ENCODE measurements around the gene SSBP3.
A peak's percentile ranks its signal among the peaks of the same experiment; 100 is the strongest.

Gene SSBP3

DNA sequence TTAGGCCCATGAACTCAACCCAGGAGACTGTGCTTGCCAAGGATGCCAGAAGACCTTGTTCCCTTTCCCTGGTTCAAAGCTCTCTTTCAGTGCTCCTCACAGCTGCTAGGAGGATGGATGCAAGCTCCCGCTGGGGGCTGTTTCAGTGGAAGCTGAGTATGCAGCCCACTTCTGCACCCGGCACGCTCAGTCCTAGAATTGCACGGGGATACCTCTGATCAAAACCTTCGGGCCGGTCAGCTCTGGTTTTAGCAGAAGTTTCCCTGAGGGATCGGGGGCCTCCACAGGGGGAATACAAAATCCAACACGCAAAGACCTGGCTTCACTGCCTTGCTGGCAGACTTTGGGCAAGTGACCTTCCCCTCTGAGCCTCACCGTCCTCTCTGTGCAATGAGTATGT lies 4.2 kb upstream of the SSBP3 start:
- peak in 1 of 56 donors; percentile 11 for DNase-seq

GRCh38 chr1:54409156-54410142 lies 3.3 kb upstream of the SSBP3 start:
- DNase-seq: no peak

GRCh38 chr1:54408147-54409066 lies 2.2 kb upstream of the SSBP3 start:
- DNase-seq: peak in 3 of 56 donors; percentile 6 to 36 (median 8)

DNA sequence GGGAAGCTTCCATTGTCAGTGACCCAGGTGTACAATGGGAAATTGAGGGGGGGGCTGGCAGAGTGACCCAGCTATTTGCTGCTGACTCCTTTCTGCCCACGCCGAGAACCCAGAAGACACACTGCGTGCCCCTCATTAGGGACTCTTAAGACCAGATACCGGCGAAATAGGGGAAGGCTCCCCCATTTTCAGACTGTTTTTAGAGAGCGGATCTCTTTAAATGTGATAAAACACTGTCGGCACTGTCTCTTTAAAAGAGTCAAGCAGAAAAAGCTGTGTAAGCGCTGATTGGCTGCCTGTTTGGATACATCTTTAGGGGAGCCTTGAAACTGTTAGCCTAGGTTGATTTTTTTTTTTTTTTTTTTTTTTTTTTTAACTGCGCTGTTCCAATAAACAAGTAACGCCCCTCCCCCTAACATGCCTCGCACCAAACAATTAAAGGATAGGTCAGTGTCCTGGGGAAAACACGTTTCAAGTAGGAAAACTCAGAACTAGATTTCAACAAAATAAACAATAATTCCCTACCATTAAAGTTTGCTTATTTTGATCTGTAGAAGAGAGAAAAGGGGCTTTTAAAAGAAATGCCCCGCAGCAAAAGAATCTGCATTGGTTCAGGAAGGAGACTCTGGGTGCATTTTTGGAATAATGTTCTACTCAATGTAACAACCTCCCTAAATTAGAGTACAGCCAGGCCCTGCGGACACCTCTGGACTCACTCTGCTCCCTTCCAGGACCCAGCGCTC lies 1.4 kb upstream of the SSBP3 start:
- DNase-seq: peak in 47 of 56 donors; percentile 11 to 84 (median 59)

GRCh38 chr1:54407154-54407403 lies 885 bp upstream of the SSBP3 start:
- peak in 7 of 56 donors; percentile 32 to 68 (median 60) for DNase-seq

- peak in 7 of 56 donors; percentile 47 to 67 (median 48) for DNase-seq
These were observed 298 bp downstream of the SSBP3 start for GRCh38 chr1:54405898-54406293.

- peak in 17 of 56 donors; percentile 8 to 44 (median 19) for DNase-seq
These were observed 976 bp downstream of the SSBP3 start for GRCh38 chr1:54404939-54405897.

- DNase-seq: no peak
These were observed 1.9 kb downstream of the SSBP3 start for GRCh38 chr1:54404263-54404662.

- no peak for DNase-seq
These were observed 2.4 kb downstream of the SSBP3 start for GRCh38 chr1:54403808-54404261.

DNA sequence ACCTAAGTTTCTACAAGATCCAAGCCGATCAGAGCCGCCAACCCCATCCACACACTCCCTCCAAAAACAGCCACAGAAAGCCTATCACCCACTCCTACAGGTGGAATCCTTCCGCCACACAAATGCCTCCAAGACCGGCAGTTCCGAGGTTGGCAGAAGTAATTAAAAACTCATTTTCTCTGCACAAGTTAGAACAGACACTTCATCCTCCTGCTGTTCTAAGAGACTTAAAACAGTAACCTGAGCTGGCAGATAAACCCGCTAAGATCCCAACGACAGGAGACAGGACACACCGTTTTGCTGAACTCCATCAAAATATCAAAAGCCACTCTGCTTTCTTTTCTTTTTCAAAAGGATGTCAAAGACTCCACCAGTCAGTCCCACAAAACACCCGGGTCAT lies 2.8 kb downstream of the SSBP3 start:
- DNase-seq: no peak

GRCh38 chr1:54402896-54403295 lies 3.3 kb downstream of the SSBP3 start:
- DNase-seq: no peak

DNA sequence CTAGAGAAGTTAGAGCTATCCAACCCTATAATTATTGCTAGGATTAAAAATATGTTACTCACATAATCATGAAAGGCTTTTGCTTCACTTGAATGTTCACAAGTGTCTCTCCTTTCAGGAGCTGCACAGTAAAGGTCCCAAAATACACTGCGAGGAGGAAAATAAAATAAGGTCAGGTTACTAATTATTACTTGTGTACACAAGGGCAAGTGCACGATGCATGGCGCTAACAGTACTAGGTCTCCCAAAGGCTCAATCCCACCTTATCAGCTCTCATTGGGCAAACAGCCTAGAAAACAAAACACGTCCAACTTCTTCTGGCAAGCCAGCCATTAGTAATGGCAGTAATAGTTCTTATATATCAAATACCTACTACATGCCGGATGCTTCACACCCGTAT lies 4.4 kb downstream of the SSBP3 start:
- DNase-seq: no peak

- DNase-seq: no peak
These were observed 5.9 kb downstream of the SSBP3 start for GRCh38 chr1:54400329-54400728.

DNA sequence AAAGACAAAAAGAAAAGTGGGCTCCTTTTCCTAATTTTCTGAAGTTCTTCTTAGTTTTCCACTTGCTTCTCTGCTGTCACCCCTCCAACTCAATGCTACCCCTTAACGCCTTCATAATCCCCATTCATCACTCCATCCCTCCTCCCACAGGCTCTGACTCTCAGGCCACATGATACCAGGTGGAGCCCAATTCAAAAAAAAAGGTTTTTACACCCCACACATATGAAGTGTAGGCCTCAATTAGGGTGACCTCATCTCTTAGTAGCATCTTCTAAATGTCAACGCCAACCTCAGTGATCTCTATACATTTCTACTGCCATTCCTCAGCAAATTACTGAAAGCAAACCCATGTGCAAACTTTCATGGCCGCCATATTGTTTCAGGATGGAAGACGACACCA lies 6.4 kb downstream of the SSBP3 start:
- no peak for DNase-seq

DNA sequence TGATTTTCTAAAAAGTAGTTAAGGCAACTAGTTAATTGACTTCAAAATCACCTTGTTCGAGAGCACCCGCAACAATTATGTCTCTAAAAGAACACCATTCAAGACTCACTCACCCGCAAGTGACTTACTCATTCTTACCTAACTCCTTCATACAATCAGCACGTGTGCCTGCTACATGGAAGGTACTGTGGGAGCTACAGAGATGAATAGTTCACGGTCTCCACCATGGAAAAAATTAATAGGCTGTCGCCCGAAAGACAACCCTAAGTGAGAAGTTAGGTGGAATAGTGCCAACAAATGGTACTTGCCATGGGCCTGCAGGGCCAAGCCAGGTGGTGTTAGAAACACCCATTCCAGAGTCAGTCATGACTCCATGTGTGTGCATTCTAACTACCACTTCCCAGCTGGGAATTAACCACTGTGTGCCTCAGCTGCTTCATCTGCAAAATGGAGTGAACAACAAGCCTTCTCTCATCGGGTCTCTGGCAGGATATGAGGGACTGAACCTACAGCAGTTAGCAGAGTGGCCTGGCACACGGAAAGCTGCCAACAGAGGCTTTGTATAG lies 7.1 kb downstream of the SSBP3 start:
- DNase-seq: peak in 2 of 56 donors; percentile 17 to 22

DNA sequence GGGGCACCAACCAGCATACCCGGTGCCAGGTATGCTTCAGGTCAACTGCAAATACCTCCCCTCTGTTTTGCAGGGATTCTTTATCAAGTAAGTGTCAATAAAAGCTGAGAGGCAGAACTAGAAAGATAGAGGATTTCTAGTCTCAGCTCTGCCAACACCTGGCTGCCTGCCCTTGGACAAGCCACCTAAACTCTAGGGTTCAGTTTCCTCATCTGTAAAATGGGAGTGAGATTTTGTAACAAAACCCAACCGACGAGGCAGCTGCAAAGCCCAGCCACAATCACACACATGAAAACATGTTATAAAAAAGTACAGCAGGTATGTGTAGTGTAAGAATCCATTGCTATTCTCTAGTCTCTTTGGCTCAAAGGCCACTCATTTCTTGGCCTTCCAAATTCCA lies 8.2 kb downstream of the SSBP3 start:
- no peak for DNase-seq

GRCh38 chr1:54397090-54397591 lies 9.1 kb downstream of the SSBP3 start:
- DNase-seq: peak in 6 of 56 donors; percentile 13 to 49 (median 16)

- DNase-seq: peak in 46 of 56 donors; percentile 12 to 80 (median 49)
These were observed 9.8 kb downstream of the SSBP3 start for GRCh38 chr1:54396261-54396933.

All from nucleus accumbens (tissue), 56 donors.